Dermis blood vessel endothelial cell (primary cell): Measurements from ENCODE around the gene ACBD6. TPM values are rescaled to one million over a fixed set of nuclear protein-coding genes. Genes with fewer than 3 reads are reported as not detected.
"Not testable (repeated sequence)": the region's sequence is repeated elsewhere in the genome, so short reads cannot be mapped to it uniquely, and the experiment has no call there.

Experiments
- DNase-seq: peaks from one replicate; pipeline ENCODE4 v3.0.0; 2010
- total RNA-seq: library from RNA; depleted of rRNA; stranded (reverse); fragments of >200 nt; gene quantifications from 2 replicates; pipeline ENCODE4 v1.2.3, GENCODE V29; 2014

ACBD6 gene
- total RNA-seq, 1 donor from 2014 or later: 52.6 TPM

GRCh38 chr1:180488661-180489060 is 13.7 kb downstream of the ACBD6 start:
- DNase-seq: no peak

GRCh38 chr1:180486092-180486491 is 16.3 kb downstream of the ACBD6 start:
- DNase-seq: no peak

GRCh38 chr1:180484490-180484889 is 17.9 kb downstream of the ACBD6 start:
- no peak for DNase-seq

GRCh38 chr1:180482425-180483275 is 19.7 kb downstream of the ACBD6 start:
- peak; percentile 76 for DNase-seq

GRCh38 chr1:180470031-180470430 is 32.3 kb downstream of the ACBD6 start:
- no peak for DNase-seq

- DNase-seq: no peak
Observed at GRCh38 chr1:180468311-180468710, 34.1 kb downstream of the ACBD6 start.

GRCh38 chr1:180462102-180462501 is 40.3 kb downstream of the ACBD6 start:
- peak; percentile 7 for DNase-seq

GRCh38 chr1:180461682-180462081 is 40.7 kb downstream of the ACBD6 start:
- not testable (repeated sequence) for DNase-seq

- DNase-seq: no peak
Observed at GRCh38 chr1:180458807-180459206, 43.6 kb downstream of the ACBD6 start.

- DNase-seq: no peak
Observed at GRCh38 chr1:180456191-180456590, 46.2 kb downstream of the ACBD6 start.

- no peak for DNase-seq
Observed at GRCh38 chr1:180451504-180451903, 50.9 kb downstream of the ACBD6 start.

GRCh38 chr1:180444522-180444921 is 57.9 kb downstream of the ACBD6 start:
- no peak for DNase-seq

GRCh38 chr1:180440335-180440734 is 62.0 kb downstream of the ACBD6 start:
- DNase-seq: no peak

- no peak for DNase-seq
Observed at GRCh38 chr1:180435566-180435965, 66.8 kb downstream of the ACBD6 start.

GRCh38 chr1:180433873-180434272 is 68.5 kb downstream of the ACBD6 start:
- DNase-seq: no peak

- no peak for DNase-seq
Observed at GRCh38 chr1:180431683-180432082, 70.7 kb downstream of the ACBD6 start.

- no peak for DNase-seq
Observed at GRCh38 chr1:180428782-180429695, 73.3 kb downstream of the ACBD6 start.

- DNase-seq: no peak
Observed at GRCh38 chr1:180425952-180426351, 76.4 kb downstream of the ACBD6 start.

GRCh38 chr1:180424848-180425457 is 77.4 kb downstream of the ACBD6 start:
- DNase-seq: no peak

- DNase-seq: no peak
Observed at GRCh38 chr1:180421614-180422013, 80.8 kb downstream of the ACBD6 start.

GRCh38 chr1:180421145-180421544 is 81.2 kb downstream of the ACBD6 start:
- not testable (repeated sequence) for DNase-seq

- peak; percentile 66 for DNase-seq
Observed at GRCh38 chr1:180415985-180416633, 86.3 kb downstream of the ACBD6 start.
